Neural cell (in vitro differentiated cells): ENCODE measurements around the gene METRN. TPM values are rescaled to one million over a fixed set of nuclear protein-coding genes. Genes with fewer than 3 reads are reported as not detected.

Source experiments
- H2AFZ ChIP-seq: fragments of 200-600, 300-800 bp; sonication (generic), shearing (Covaris generic); 2 replicates; pipeline ENCODE4 v1.6.0; 2014; ENCODE audit warnings: low read depth, mild to moderate bottlenecking, antibody characterized with exemption, low read length, moderate library complexity
- H3F3A ChIP-seq: fragments of 200-600 bp; shearing (Covaris generic); 2 replicates; pipeline ENCODE4 v1.6.1; 2016; ENCODE audit warnings: mild to moderate bottlenecking, moderate library complexity, mixed read lengths, antibody characterized with exemption, low read length; ENCODE audit not compliant: insufficient read depth, poor library complexity, severe bottlenecking
- H3K27ac ChIP-seq: fragments of 200-600, 300-800 bp; sonication (generic), shearing (Covaris generic); 2 replicates; pipeline ENCODE4 v1.5.1; 2014; ENCODE audit warnings: mild to moderate bottlenecking, low read length, moderate library complexity
- H3K27me3 ChIP-seq: fragments of 300-800, 200-600 bp; sonication (generic), shearing (Covaris generic); 2 replicates; pipeline ENCODE4 v1.6.0; 2014; ENCODE audit warnings: mild to moderate bottlenecking, low read depth, low read length, moderate library complexity; ENCODE audit not compliant: insufficient read depth
- H3K36me3 ChIP-seq: fragments of 300-800, 200-600 bp; sonication (generic), shearing (Covaris generic); 2 replicates; pipeline ENCODE4 v1.5.1; 2014; ENCODE audit warnings: mild to moderate bottlenecking, antibody characterized with exemption, low read length, moderate library complexity; ENCODE audit not compliant: insufficient read depth
- H3K4me2 ChIP-seq: fragments of 300-800, 200-600 bp; sonication (generic), shearing (Covaris generic); 2 replicates; pipeline ENCODE4 v1.6.0; 2014; ENCODE audit warnings: mild to moderate bottlenecking, low read length
- H3K4me3 ChIP-seq: fragments of 300-800, 200-600 bp; sonication (generic), shearing (Covaris generic); 2 replicates; pipeline ENCODE4 v1.5.1; 2014; ENCODE audit warnings: mild to moderate bottlenecking, low read length, moderate library complexity
- H3K79me2 ChIP-seq: fragments of 200-600 bp; shearing (Covaris generic); replicated peaks from 2 replicates; pipeline ENCODE4 v1.6.0; 2014; ENCODE audit warnings: mild to moderate bottlenecking, low read length, moderate library complexity; ENCODE audit not compliant: insufficient read depth
- H3K9ac ChIP-seq: fragments of 300-800, 200-600 bp; sonication (generic), shearing (Covaris generic); 2 replicates; pipeline ENCODE4 v1.6.1; 2016; ENCODE audit warnings: mild to moderate bottlenecking, low read length, mixed read lengths
- H3K9me2 ChIP-seq: fragments of 200-600 bp; shearing (Covaris generic); 2 replicates; pipeline ENCODE4 v1.6.1; 2016; ENCODE audit warnings: mild to moderate bottlenecking, low read length, mixed read lengths; ENCODE audit not compliant: insufficient read depth
- H3K9me3 ChIP-seq: fragments of 200-600, 300-800 bp; sonication (generic), shearing (Covaris generic); 2 replicates; pipeline ENCODE4 v1.6.1; 2016; ENCODE audit warnings: mild to moderate bottlenecking, mixed run types, low read length, moderate library complexity, mixed read lengths
- H4K20me1 ChIP-seq: fragments of 200-600 bp; shearing (Covaris generic); 2 replicates; pipeline ENCODE4 v1.6.1; 2016; ENCODE audit warnings: mild to moderate bottlenecking, mixed run types; ENCODE audit not compliant: insufficient read depth
- CTCF ChIP-seq: fragments of 450-650 bp; IDR thresholded peaks from 2 replicates; pipeline ENCODE4 v1.5.1; 2014; ENCODE audit warnings: antibody characterized with exemption, mild to moderate bottlenecking, moderate library complexity; ENCODE audit not compliant: poor library complexity, severe bottlenecking
- EP300 ChIP-seq: fragments of 450-650 bp; conservative IDR thresholded peaks from 2 replicates; pipeline ENCODE4 v1.6.1; 2014; ENCODE audit warnings: antibody characterized with exemption, mild to moderate bottlenecking, moderate library complexity; ENCODE audit not compliant: poor library complexity, severe bottlenecking
- EZH2 ChIP-seq: fragments of 200-600, 300-800 bp; shearing (Covaris generic), sonication (generic); IDR thresholded peaks from 2 replicates; pipeline ENCODE4 v1.6.1; 2014; ENCODE audit warnings: antibody characterized with exemption, low read length, borderline replicate concordance, mild to moderate bottlenecking; ENCODE audit not compliant: insufficient read depth, poor library complexity, severe bottlenecking
- MXI1 ChIP-seq: fragments of 450-650 bp; conservative IDR thresholded peaks from 2 replicates; pipeline ENCODE4 v1.6.1; 2014; ENCODE audit warnings: antibody characterized with exemption, mild to moderate bottlenecking; ENCODE audit not compliant: poor library complexity, severe bottlenecking
- POLR2AphosphoS5 ChIP-seq: IDR thresholded peaks from 2 replicates; pipeline ENCODE4 v1.6.1; 2012
- RAD21 ChIP-seq: fragments of 450-650 bp; conservative IDR thresholded peaks from 2 replicates; pipeline ENCODE4 v1.6.1; 2014; ENCODE audit warnings: antibody characterized with exemption, mild to moderate bottlenecking, moderate library complexity
- REST ChIP-seq: IDR thresholded peaks from 2 replicates; pipeline ENCODE4 v1.6.1; 2012; ENCODE audit warnings: borderline replicate concordance
- SMC3 ChIP-seq: fragments of 450-650 bp; conservative IDR thresholded peaks from 2 replicates; pipeline ENCODE4 v1.6.1; 2014; ENCODE audit warnings: antibody characterized with exemption, mild to moderate bottlenecking, moderate library complexity; ENCODE audit not compliant: poor library complexity
- TAF1 ChIP-seq: IDR thresholded peaks from 2 replicates; pipeline ENCODE4 v1.6.1; 2012; ENCODE audit warnings: low read depth
- polyA plus RNA-seq: library from polyadenylated mRNA; depleted of rRNA; stranded (reverse); fragments of >200 nt; gene quantifications from 2 replicates; pipeline ENCODE4 v1.2.3, GENCODE V29; 2014

METRN gene
- polyA plus RNA-seq, 1 donor from 2014 or later: 37.6 TPM

GRCh38 chr16:674214-674881 lies 40.6 kb upstream of the METRN start:
- H3K27me3 ChIP-seq: peaks cover 3% of the 10 kb centered on the region
- H3K79me2 ChIP-seq: no peaks in the 10 kb centered on the region
- H3K9me3 ChIP-seq: no peaks in the 10 kb centered on the region
- no peak overlapping the region for H2AFZ ChIP-seq
- TF ChIP-seq POLR2AphosphoS5: no peak
- no peak for TF ChIP-seq CTCF
- no peak for TF ChIP-seq EZH2
- no peak for TF ChIP-seq EP300
- no peak for TF ChIP-seq REST
- TF ChIP-seq MXI1: no peak
- no peak for TF ChIP-seq RAD21
- TF ChIP-seq SMC3: no peak
- TF ChIP-seq TAF1: no peak
- no peaks in the 10 kb centered on the region for H3F3A ChIP-seq
- no peak overlapping the region for H3K4me2 ChIP-seq
- H3K36me3 ChIP-seq: no peaks in the 10 kb centered on the region
- H3K4me3 ChIP-seq: no peak overlapping the region
- H4K20me1 ChIP-seq: no peaks in the 10 kb centered on the region
- H3K27ac ChIP-seq: no peak overlapping the region
- no peaks in the 10 kb centered on the region for H3K9me2 ChIP-seq
- H3K9ac ChIP-seq: no peak overlapping the region

DNA sequence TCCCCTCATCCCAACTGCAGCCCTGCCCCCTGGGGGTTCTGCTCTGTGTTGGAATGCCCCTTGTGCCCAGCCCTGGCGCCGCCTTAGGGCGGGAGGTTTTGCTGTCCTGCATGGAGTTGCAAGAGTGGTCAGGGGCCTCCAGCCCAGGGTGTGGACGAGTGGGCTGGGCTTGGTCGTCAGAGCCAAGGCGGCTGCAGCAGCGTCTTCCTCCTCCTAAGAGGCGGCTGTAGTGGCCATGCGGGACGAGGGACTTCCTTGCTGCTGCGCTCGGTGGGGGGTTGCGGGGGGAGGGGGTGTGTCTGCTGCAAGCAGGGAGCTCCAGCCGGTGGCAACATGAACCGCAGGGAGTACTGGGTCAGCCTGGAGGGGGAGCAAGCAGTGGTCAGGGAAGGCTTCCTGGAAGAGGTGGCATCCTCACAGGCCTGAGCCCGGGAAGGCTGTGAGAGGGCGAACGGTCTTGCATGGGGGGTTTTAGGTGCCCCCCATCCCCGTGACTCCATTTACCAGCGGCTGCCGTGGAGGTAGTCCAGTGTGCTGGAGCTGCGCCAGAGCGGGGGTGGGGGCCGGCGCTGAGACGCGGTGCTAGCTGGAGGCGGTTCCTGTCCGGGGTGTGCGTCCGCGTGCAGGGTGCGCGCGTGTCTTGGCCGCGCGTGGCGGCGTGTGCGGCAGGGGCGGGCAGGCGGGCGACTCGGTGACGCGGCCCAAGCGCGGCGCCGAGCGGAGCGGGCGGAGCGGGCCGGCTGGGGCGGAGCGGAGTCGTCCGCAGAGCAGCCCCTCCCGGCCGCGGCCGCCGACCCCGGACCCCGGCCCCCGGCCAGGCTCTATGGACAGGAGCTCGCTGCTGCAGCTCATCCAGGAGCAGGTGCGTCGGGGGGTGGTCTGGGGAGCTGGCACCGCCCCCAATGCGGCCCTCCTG lies 39.7 kb upstream of the METRN start, which contains the start of gene RHBDL1:
RHBDL1 (plus strand) TSS at position 704 of the 916 bp plus-strand sequence; CDS start at position 824, 120 bp downstream.
- H3K9me3 ChIP-seq: no peaks in the 10 kb centered on the region
- no peaks in the 10 kb centered on the region for H3K36me3 ChIP-seq
- no peaks in the 10 kb centered on the region for H3K79me2 ChIP-seq
- no peaks in the 10 kb centered on the region for H3K9me2 ChIP-seq
- no peaks in the 10 kb centered on the region for H4K20me1 ChIP-seq
- TF ChIP-seq EZH2 (no peak), MXI1 (no peak), CTCF (no peak), RAD21 (no peak), TAF1 (no peak), POLR2AphosphoS5 (no peak), SMC3 (no peak), REST (no peak), EP300 (no peak)
- peaks cover 3% of the 10 kb centered on the region for H3K27me3 ChIP-seq
- no peak within 1 kb of the TSS for H3K9ac ChIP-seq
- H3K4me2 ChIP-seq: no peak within 1 kb of the TSS
- no peak within 1 kb of the TSS for H3K4me3 ChIP-seq
- no peak within 1 kb of the TSS for H2AFZ ChIP-seq
- H3K27ac ChIP-seq: no peak within 1 kb of the TSS
- no peaks in the 10 kb centered on the region for H3F3A ChIP-seq
